ENCODE results near the gene SLC38A9.

DNA sequence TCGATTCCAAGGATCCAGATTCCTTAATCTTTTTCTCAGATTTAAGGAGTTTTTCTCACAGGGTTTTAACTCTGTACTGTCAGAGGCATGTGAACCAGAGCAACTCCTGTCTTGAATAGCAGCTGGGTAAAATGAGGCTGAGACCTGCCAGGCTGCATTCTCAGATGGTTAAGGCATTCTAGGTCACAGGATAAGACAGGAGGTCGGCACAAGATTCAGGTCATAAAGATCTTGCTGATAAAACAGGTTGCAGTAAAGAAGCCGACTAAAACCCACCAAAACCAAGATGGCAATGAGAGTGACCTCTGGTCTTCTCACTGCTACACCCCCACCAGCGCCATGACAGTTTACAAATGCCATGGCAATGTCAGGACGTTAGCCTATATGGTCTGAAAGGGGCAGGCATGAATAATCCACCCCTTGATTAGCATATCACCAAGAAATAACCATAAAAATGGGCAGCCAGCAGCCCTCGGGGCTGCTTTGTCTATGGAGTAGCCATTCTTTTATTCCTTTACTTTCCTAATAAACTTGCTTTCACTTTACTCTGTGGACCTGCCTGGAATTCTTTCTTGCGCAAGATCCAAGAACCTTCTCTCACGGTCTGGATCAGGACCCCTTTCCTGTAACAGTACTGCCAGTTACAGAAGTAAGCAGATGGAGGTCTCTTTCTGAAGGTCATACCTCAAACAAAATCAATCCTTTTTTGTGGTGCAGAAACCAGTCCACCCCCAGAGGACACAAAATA, 87.1 kb downstream of the SLC38A9 start:
- TF ChIP-seq EZH2 (optimal IDR thresholded peaks at IDR 0.05; ENCODE audit: low read depth, low read length) = no peak
- TF ChIP-seq, protein P1, sequence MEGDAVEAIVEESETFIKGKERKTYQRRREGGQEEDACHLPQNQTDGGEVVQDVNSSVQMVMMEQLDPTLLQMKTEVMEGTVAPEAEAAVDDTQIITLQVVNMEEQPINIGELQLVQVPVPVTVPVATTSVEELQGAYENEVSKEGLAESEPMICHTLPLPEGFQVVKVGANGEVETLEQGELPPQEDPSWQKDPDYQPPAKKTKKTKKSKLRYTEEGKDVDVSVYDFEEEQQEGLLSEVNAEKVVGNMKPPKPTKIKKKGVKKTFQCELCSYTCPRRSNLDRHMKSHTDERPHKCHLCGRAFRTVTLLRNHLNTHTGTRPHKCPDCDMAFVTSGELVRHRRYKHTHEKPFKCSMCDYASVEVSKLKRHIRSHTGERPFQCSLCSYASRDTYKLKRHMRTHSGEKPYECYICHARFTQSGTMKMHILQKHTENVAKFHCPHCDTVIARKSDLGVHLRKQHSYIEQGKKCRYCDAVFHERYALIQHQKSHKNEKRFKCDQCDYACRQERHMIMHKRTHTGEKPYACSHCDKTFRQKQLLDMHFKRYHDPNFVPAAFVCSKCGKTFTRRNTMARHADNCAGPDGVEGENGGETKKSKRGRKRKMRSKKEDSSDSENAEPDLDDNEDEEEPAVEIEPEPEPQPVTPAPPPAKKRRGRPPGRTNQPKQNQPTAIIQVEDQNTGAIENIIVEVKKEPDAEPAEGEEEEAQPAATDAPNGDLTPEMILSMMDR (IDR thresholded peaks at IDR 0.05; ENCODE audit: low read length) = no peak
